Stimulated activated CD4-positive, alpha-beta T cell treated with anti-CD3 and anti-CD28 coated beads, Interleukin-2, amount 100 ng/mL, for 48 hours (primary cell): ENCODE measurements around the gene LTBP1.

Experiments used
- DNase-seq, 2 donors: peaks; one replicate each; pipeline ENCODE4 v3.0.0-alpha.2; 2020

LTBP1 gene

DNA sequence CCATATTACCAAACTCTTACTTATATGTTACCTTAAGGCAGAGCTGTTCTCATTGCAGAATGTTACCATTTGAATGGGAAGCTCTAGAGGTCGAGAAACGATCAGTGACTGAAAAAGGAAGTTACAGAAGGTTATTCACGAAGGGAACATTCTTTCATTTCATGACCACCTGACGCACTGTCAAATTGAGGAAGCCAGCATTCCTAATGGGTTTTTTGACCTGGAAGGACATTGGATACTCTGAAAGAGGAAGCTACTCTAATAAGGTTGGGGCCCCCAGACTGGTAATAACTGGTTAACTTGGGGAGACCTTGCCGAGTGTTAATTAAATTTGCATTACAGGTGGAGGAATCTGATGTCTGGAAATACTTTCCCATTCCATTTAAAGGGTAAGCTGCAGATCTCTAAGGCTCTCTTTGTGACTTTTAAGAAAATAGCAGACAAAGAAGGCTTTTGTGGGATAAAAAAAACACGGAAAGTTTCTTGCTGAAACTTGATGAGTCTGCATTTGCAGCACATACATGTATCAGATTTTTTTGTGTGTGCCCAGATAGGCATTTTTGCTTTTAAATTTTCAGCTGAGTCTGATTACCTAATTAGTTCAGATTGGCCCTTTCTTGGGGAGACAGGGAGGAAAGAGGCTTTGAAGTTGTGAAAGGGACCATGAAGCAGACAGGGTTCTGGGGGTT, 137.1 kb downstream of the LTBP1 start:
- DNase-seq = no peak

DNA sequence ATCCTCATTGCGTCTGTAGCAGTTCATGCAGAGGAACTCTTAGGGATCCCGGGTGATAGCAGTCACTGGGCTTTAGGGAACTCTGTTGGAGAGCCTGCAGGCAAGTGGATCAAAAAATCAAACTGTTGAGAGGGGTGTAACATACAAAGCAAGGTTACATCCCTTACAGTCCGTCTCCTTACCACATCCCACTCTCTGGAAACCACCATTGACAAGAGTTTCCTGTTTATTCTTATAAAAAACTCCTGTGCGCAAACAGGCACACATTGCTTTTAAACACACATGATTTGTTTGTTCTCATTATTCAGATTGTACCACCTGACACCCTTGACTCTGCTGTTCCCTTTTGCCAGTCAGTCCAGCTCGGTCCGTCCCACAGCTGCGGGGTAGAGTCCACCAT, 137.7 kb downstream of the LTBP1 start:
- DNase-seq = no peak

DNA sequence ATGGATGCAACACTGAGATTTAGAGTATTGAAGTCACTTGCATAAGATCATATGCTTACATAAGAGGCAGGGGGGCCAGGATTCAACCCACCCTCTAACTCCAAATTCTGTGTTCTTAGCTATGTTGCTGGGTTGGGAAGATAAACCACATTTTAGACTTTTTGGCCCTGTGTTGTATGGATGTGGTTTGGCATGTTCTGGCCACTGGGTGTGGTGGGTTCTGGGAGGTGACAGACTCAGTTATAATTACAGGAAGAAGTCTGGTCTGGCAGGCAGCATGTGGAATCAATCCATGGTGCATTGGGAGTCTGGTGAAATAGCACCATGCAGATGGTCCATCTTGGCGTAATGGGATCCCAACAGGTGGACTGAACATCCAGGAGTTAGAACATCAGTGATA, 138.9 kb downstream of the LTBP1 start:
- no peak for DNase-seq

- DNase-seq = no peak
These were observed 139.8 kb downstream of the LTBP1 start for GRCh38 chr2:33086400-33087015.

DNA sequence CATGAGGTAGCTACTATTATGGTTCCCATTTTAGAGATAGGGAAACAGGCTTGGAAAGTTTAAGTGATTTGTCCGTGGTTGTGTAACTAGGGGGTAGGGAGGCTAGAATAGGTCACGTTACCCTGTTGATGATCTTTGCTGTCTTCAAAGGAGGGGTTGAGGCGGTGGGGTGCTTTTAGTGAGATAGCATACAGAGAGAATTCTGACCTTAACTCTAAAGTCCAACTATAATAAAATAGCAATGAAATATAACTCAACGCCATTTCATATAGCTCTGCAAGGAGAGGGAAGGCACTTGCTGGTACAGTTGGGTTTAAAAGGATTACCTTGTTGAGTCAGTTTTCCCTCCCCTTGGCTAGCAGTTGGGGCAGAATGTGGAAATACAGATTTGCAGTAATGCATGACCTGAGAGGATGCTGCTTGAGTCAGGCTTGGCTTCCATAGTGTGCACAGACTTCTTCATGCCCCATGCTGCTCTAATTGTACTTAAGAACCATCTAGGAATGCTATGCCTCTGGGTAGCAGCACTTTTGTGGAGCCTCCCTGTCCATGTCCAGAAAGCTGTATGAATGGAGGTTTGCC, 143.9 kb downstream of the LTBP1 start:
- no peak for DNase-seq

GRCh38 chr2:33091541-33092123, 144.9 kb downstream of the LTBP1 start:
- no peak for DNase-seq

GRCh38 chr2:33093283-33093993, 146.7 kb downstream of the LTBP1 start:
- DNase-seq = no peak

DNA sequence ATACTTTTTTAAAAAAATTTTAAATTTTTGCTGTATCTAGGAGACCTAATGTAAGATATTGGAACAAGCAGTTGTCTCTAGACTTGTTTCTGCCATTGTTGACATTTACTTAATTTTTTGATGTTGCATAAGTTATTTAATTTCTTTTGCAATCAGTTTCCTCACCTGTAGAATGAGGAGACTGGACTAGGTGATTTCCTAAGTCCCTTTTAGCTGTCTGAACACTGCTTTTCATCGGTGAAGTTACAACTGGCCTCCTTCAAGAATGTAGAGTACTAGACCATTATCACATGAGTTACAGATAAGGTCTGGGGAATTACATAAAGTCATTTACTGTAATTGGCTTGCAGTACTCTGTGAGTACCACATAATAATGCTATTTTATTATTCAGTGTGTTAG, 147.6 kb downstream of the LTBP1 start:
- no peak for DNase-seq

- no peak for DNase-seq
These were observed 153.2 kb downstream of the LTBP1 start for GRCh38 chr2:33099989-33100388.

DNA sequence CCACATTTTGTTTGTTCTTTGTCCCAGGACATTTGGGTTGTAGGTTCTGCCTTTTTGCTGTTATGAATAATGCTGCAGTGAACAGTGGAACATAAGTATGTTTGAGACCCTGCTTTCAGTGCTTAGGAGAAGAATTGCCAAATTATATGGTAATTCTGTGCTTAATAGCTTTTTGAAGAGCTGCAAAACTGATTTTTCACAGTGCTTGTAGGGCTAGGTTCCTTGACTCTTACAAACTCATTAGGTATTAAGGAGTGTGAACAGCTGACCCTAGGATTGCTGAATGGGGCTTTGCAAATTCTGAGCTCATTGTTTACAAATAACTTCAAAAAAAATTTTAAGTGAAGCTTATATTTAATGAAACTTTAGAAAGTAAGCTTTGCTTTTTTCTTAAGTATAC, 154.2 kb downstream of the LTBP1 start:
- DNase-seq = no peak

DNA sequence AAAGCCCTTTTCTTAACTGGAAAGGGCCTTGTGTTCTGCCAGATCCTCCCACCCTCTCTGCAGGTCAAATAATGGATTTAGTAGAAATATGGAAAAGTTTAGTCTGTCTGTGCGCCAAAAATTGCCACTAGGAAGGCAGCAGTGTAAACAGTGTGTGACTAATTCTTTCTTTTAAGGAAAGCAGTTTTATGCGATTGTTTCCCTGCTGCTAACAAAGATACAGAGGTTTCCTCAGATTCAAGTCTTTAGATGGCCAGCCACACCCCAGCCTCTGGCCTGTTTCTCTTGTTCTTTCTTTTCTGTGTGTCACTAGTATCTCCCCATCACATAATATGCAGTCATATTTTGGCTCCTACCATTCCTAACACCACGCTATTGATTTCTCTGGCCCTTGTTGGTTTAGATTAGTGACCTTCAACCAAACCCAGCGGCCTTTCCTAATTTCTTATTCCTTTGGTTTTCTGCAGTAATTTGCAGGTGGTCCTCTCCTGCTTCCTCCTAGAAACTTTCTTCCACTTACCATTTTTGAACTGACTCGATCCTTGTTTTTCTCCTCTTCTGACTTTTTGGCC, 157.4 kb downstream of the LTBP1 start:
- no peak for DNase-seq

GRCh38 chr2:33104726-33105125, 158.0 kb downstream of the LTBP1 start:
- DNase-seq = no peak

DNA sequence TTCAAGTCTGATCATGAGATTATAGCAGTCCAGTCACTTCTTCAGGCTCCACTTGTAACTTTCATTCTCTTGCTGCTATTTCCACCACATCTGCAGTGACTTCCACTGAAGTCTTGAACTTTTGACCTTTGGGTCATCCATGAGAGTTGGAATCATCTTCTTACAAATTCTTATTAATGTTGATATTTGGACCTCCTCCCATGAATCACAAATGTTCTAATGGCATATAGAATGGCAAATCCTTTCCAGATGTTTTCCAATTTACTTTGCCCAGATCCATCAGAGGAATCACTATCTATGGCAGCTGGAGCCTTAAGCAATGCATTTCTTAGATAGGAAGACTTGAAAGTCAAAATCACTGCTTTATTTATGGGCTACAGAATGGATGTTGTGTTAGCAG, 159.4 kb downstream of the LTBP1 start:
- DNase-seq = no peak

DNA sequence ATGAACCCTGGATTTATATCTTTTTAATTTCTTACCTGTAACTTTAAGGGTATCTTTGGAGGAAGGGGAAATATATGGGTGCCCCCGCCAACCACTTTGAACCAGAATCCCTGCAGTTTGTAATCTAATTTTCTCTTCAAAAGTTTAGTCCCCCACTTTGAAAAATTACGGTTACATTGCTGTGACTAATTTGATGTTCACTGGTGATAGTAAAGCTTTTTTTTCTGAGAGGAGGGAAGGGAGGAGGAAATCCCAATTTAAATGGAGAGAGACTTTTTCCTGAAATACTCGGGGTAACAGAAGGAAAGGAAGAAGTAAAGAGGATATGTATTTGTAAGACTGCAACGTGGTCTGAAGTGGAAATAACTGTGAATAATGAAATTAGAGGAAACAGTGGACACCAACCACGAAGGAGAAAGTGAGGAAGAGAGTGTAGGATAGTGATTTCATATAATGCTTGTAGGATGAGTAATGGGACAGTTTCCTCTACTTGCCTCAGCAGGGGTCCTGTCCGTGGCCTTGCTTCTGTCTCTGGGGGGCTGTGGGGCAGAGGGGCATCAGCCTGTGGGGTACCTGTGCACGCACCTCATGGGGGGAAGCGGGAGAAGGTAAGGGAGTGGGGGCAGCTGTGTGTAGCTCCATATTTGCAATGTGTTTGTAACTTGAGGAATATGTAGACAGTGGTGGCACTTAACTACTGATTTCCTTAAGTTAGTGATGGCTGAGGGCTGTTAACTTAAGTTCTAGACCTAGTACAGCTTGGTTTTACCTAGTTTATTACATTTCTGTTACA, 161.1 kb downstream of the LTBP1 start:
- DNase-seq = no peak

- no peak for DNase-seq
These were observed 162.0 kb downstream of the LTBP1 start for GRCh38 chr2:33108483-33109443.

DNA sequence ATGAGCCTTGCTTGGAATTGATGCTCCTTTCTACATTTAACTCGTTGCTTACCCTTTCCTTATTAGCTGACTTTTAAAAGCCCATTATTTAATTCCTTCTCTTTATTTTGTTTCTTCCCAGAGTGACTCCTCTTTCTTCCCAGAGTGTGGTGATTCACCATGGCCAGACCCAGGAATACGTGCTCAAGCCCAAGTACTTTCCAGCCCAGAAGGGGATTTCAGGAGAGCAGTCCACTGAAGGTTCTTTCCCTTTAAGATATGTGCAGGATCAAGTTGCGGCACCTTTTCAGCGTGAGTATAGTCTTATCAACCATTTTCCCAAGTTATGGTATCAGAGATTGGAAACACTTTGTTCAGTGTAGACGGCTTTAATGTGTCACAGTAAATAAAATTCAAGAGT, 163.7 kb downstream of the LTBP1 start:
- DNase-seq = no peak

GRCh38 chr2:33111002-33111446, 164.3 kb downstream of the LTBP1 start:
- DNase-seq = no peak

DNA sequence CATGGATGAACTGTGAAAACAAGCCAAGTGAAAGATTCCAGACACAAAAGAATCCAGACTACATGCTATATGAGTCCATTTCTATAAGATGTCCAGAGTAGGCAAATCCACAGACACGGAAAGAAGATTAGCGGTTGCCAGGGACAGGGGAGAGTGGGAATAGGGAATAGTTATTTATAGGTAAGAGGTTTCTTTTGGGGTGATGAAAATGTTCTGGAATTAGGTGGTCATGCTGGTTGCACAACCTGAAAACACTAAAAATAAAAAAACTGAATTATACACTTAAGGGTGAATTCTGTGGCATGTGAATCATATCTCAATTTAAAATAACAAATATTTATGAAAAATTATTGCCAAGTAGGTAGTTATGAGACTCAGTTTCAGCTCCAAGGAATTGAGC, 168.4 kb downstream of the LTBP1 start:
- DNase-seq = no peak

GRCh38 chr2:33115728-33116127, 169.0 kb downstream of the LTBP1 start:
- DNase-seq = no peak

- no peak for DNase-seq
These were observed 170.0 kb downstream of the LTBP1 start for GRCh38 chr2:33116799-33117198.

DNA sequence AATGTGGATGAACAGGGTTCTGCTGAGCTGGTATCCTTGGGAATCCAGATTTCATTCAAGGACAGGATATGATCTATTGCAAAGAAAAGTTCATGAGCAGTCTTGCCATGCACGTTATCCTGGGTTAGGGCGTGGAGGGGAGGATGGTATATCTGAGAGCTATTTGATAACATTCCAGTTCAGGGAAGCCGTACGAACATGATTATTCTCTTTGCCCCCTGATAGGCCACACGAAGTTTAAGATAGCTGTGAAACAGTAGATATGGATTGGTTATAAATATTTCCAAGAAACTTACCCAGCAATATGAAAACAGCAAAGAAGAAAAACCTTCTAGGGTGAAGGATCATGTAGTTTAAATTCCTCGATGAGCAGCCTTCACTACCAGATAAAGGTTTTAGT, 171.9 kb downstream of the LTBP1 start:
- DNase-seq = no peak
